GM23338 (cell line): Measurements from ENCODE around the gene GPD1.

Experiments used
- EZH2phosphoT487 ChIP-seq: fragments of 200-600 bp; sonication (generic); IDR thresholded peaks from one replicate; pipeline ENCODE4 v1.8.1; 2018; ENCODE audit warnings: antibody characterized with exemption; ENCODE audit not compliant: unreplicated experiment
- TF ChIP-seq, protein P1 (sequence below), 2 experiments: fragments of 200-600 bp in 1 of 2; sonication (generic) in 1 of 2; conservative IDR thresholded peaks; 2 replicates each; pipeline versions ENCODE4 v1.5.1 to v1.6.1; 2016 to 2017; ENCODE audit warnings: antibody characterized with exemption in 2 of 2, low read depth in 2 of 2, mild to moderate bottlenecking in 2 of 2, moderate library complexity in 1 of 2

DNA sequence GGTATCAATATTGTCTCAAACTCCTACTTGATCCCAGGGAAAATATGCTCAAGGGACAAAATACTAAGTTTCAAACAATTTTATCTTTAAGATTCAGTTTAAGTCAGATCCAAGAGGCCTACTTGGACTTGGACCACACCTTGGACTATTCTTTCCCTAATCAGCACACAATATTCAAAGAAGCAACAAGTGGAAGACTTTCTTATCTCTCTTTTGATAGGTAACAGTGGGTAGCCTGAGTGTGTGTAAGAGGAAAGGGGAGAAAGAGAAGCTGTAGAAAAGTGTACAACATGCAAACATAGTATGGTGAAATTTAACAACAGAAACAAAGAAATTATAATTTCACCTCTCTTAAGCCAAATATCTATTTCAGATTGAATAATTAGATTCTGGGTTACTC lies 56.8 kb downstream of the GPD1 start:
- TF ChIP-seq, protein P1, sequence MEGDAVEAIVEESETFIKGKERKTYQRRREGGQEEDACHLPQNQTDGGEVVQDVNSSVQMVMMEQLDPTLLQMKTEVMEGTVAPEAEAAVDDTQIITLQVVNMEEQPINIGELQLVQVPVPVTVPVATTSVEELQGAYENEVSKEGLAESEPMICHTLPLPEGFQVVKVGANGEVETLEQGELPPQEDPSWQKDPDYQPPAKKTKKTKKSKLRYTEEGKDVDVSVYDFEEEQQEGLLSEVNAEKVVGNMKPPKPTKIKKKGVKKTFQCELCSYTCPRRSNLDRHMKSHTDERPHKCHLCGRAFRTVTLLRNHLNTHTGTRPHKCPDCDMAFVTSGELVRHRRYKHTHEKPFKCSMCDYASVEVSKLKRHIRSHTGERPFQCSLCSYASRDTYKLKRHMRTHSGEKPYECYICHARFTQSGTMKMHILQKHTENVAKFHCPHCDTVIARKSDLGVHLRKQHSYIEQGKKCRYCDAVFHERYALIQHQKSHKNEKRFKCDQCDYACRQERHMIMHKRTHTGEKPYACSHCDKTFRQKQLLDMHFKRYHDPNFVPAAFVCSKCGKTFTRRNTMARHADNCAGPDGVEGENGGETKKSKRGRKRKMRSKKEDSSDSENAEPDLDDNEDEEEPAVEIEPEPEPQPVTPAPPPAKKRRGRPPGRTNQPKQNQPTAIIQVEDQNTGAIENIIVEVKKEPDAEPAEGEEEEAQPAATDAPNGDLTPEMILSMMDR (conservative IDR thresholded peaks at IDR 0.05; ENCODE audit: low read depth in 2 of 2), result no peak
- no peak for TF ChIP-seq EZH2phosphoT487
